Lower lobe of right lung (tissue), 2 donors: ENCODE measurements around the gene HPGD. TPM values are rescaled to one million over a fixed set of nuclear protein-coding genes. Genes with fewer than 3 reads are reported as not detected.

Source experiments
- ATAC-seq, 2 donors: fragments of 200-7000 bp; cut with Tn5 transposase; one replicate each; pipeline ENCODE4 v1.9.1; 2020 to 2022; ENCODE audit warnings: mild to moderate bottlenecking in 2 of 2, moderate library complexity in 2 of 2
- DNase-seq: peaks from one replicate; pipeline ENCODE4 v3.0.0-alpha.2; 2020
- H3K27ac ChIP-seq: fragments of 200-600 bp; one replicate; pipeline ENCODE4 v1.8.0; 2022
- H3K27me3 ChIP-seq: fragments of 200-600 bp; one replicate; pipeline ENCODE4 v1.8.0; 2022; ENCODE audit warnings: low read depth
- H3K36me3 ChIP-seq: fragments of 200-600 bp; one replicate; pipeline ENCODE4 v1.8.0; 2022; ENCODE audit warnings: mild to moderate bottlenecking
- H3K4me1 ChIP-seq: fragments of 200-600 bp; one replicate; pipeline ENCODE4 v1.8.0; 2022
- H3K4me3 ChIP-seq: fragments of 200-600 bp; one replicate; pipeline ENCODE4 v1.8.0; 2022; ENCODE audit warnings: mild to moderate bottlenecking
- H3K9me3 ChIP-seq: fragments of 200-600 bp; one replicate; pipeline ENCODE4 v1.8.0; 2022
- intact Hi-C: fragments of 100-400 bp; cut with DNase I; formaldehyde crosslinking; loops from one replicate; pipeline ENCODE4 v1.11.0; 2022
- total RNA-seq: library from RNA; stranded (reverse); fragmentation: NEBNext Ultra II Directional; extraction: Animal tissue kit (Norgen Biotek cat#: 25700); gene quantifications from one replicate; pipeline ENCODE4 v1.2.1, GENCODE V29; 2021
- TF ChIP-seq, protein P1 (sequence below): fragments of 200-600 bp; IDR thresholded peaks from one replicate; pipeline ENCODE4 v1.8.0; 2022; ENCODE audit warnings: antibody characterized with exemption, mild to moderate bottlenecking
- donor health status: DM: no; HTN: yes; CAD: no; lungs with severe emphysema.

The HPGD gene
- total RNA-seq, 1 donor from 2014 or later, result 87.2 TPM

- intact Hi-C loops, result no loop called here
- H3K36me3 ChIP-seq, result no peaks in the 10 kb centered on the region
- peak overlapping the region; percentile 87 for H3K27ac ChIP-seq
- ATAC-seq (peak; percentile 50 to 61), DNase-seq (peak; percentile 55)
- H3K4me3 ChIP-seq, result peak overlapping the region; percentile 71
- H3K27me3 ChIP-seq, result peaks cover 11% of the 10 kb centered on the region
- peaks cover 11% of the 10 kb centered on the region for H3K4me1 ChIP-seq
- no peaks in the 10 kb centered on the region for H3K9me3 ChIP-seq
- TF ChIP-seq, protein P1, sequence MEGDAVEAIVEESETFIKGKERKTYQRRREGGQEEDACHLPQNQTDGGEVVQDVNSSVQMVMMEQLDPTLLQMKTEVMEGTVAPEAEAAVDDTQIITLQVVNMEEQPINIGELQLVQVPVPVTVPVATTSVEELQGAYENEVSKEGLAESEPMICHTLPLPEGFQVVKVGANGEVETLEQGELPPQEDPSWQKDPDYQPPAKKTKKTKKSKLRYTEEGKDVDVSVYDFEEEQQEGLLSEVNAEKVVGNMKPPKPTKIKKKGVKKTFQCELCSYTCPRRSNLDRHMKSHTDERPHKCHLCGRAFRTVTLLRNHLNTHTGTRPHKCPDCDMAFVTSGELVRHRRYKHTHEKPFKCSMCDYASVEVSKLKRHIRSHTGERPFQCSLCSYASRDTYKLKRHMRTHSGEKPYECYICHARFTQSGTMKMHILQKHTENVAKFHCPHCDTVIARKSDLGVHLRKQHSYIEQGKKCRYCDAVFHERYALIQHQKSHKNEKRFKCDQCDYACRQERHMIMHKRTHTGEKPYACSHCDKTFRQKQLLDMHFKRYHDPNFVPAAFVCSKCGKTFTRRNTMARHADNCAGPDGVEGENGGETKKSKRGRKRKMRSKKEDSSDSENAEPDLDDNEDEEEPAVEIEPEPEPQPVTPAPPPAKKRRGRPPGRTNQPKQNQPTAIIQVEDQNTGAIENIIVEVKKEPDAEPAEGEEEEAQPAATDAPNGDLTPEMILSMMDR, result no peak
These were observed 497 bp downstream of the HPGD start for GRCh38 chr4:174521800-174522182.

GRCh38 chr4:174520660-174521059, 1.6 kb downstream of the HPGD start:
- no peak for DNase-seq
- H3K36me3 ChIP-seq, result no peaks in the 10 kb centered on the region
- TF ChIP-seq, protein P1, result no peak
- intact Hi-C loops, result no loop called here
- peak overlapping the region; percentile 71 for H3K4me3 ChIP-seq
- no peaks in the 10 kb centered on the region for H3K9me3 ChIP-seq
- peaks cover 11% of the 10 kb centered on the region for H3K4me1 ChIP-seq
- peak; percentile 35 to 57 for ATAC-seq
- peak overlapping the region; percentile 87 for H3K27ac ChIP-seq
- H3K27me3 ChIP-seq, result peaks cover 11% of the 10 kb centered on the region

- intact Hi-C loops, result no loop called here
- no peak for DNase-seq
- no peak overlapping the region for H3K4me3 ChIP-seq
- H3K27ac ChIP-seq, result peak overlapping the region; percentile 54
- H3K36me3 ChIP-seq, result no peaks in the 10 kb centered on the region
- peaks cover 5% of the 10 kb centered on the region for H3K27me3 ChIP-seq
- H3K4me1 ChIP-seq, result peaks cover 8% of the 10 kb centered on the region
- TF ChIP-seq, protein P1, result no peak
- ATAC-seq, result no peak
- no peaks in the 10 kb centered on the region for H3K9me3 ChIP-seq
These were observed 4.5 kb downstream of the HPGD start for GRCh38 chr4:174517502-174518445.

DNA sequence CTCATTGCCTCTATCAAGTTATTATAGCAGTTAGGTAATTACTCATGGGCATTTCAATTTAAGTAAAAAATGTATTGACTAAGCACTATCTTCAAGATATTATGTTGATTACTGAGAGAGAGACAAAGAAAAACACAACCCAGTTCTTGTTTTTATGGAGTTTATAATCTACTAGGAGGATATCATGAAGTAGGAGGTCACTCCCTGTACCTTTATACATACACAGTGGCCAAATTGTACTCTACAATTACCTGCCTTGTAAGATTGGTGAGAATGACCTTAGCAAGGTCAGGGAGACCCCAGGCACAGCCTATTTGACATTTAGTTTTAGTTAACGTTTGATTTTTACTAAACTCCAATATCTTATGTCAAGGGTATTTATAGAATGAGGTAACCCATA, 5.5 kb downstream of the HPGD start:
- H3K27ac ChIP-seq, result peak overlapping the region; percentile 54
- no peaks in the 10 kb centered on the region for H3K36me3 ChIP-seq
- H3K27me3 ChIP-seq, result no peaks in the 10 kb centered on the region
- peaks cover 9% of the 10 kb centered on the region for H3K4me1 ChIP-seq
- H3K9me3 ChIP-seq, result no peaks in the 10 kb centered on the region
- intact Hi-C loops, result no loop called here
- TF ChIP-seq, protein P1, result no peak
- no peak overlapping the region for H3K4me3 ChIP-seq
- DNase-seq (no peak), ATAC-seq (no peak)

DNA sequence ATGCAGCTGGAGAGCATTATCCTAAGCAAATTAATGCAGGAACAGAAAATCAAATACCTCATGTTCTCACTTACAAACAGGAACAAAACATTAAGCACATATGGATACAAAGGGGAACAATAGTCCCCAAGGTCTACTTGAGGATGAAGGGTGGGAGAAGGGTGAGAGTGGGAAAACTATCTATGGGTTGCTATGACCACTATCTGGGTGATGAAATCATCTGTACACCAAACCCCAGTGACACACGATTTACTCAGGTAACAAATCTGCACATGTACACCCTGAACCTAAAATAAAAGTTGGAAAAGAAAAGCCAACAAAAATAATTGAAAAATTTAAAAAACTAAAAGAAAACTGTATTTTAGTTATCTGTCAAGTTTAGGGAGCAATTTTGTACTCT, 5.9 kb downstream of the HPGD start:
- TF ChIP-seq, protein P1, result no peak
- ATAC-seq, result no peak
- Histone ChIP-seq H3K27me3 (no peaks in the 10 kb centered on the region), H3K27ac (no peak overlapping the region), H3K36me3 (no peaks in the 10 kb centered on the region), H3K4me1 (peaks cover 9% of the 10 kb centered on the region), H3K9me3 (no peaks in the 10 kb centered on the region), H3K4me3 (peak overlapping the region; percentile 2)
- intact Hi-C loops, result no loop called here
- DNase-seq, result no peak
